Measurements from ENCODE around the gene OR2T33. TPM values are rescaled to one million over a fixed set of nuclear protein-coding genes. Genes with fewer than 3 reads are reported as not detected.

Gene OR2T33
- total and polyA plus RNA-seq, 9 of the 15 experiments (the other 6 are each of a cell fraction or from before 2014, with no cell fraction given): 0.06 to 0.41 (median 0.27) TPM; not detected in 6

GRCh38 chr1:248225537-248225936, 52.2 kb downstream of the OR2T33 start:
- Histone ChIP-seq H3K27me3 (ENCODE audit: control insufficient read depth in 2 of 2, insufficient read depth in 2 of 2, low read length in 2 of 2) (no peaks in the 10 kb centered on the region), H3K9me3 (replicated peaks; ENCODE audit: control insufficient read depth, insufficient read depth, low read depth, low read length) (peaks cover 7% of the 10 kb centered on the region; the same call in 1 of the 2 replicates), H3K4me3 (no peak overlapping the region), H3K9me1 (ENCODE audit: control insufficient read depth, insufficient read depth, low read length) (no peaks in the 10 kb centered on the region), H4K20me1 (replicated peaks; ENCODE audit: control insufficient read depth, insufficient read depth, low read length) (no peaks in the 10 kb centered on the region), H3K79me2 (ENCODE audit: control insufficient read depth, insufficient read depth, low read length) (no peaks in the 10 kb centered on the region), H3K4me1 (replicated peaks in 1 of 2; ENCODE audit: control insufficient read depth in 2 of 2, insufficient read depth in 2 of 2, low read length in 2 of 2) (no peaks in the 10 kb centered on the region), H3K36me3 (ENCODE audit: control insufficient read depth, insufficient read depth, low read length) (no peaks in the 10 kb centered on the region), H3K4me2 (ENCODE audit: insufficient read depth, low read length) (no peak overlapping the region), H3K9ac (ENCODE audit: insufficient read depth in 1 of 2, low read depth in 2 of 2, low read length in 2 of 2) (no peak overlapping the region), H3K27ac (ENCODE audit: extremely low read depth, low read depth, low read length) (no peak overlapping the region), H2AFZ (ENCODE audit: low read depth, low read length) (no peak overlapping the region)
- DNase-seq (ENCODE audit: extremely low read depth in 1 of 4, low spot score in 3 of 4): no peak
- CTCF ChIA-PET (ENCODE audit: low intra/inter-chr PET ratio): no interaction called here
- POLR2A ChIA-PET: no interaction called here
- no TSS peak for BruUV-seq (replicated peaks)
- TF ChIP-seq NRF1 (conservative IDR thresholded peaks at IDR 0.05 in 1 of 2, IDR thresholded peaks at IDR 0.05 in 1 of 2): no peak
- TF ChIP-seq FOXJ2 (tag; IDR thresholded peaks at IDR 0.05): no peak
- no peak for TF ChIP-seq KDM5B (IDR thresholded peaks at IDR 0.05; ENCODE audit: insufficient replicate concordance, low read depth, low read length)
- TF ChIP-seq MCM5 (IDR thresholded peaks at IDR 0.05; ENCODE audit: low read depth): no peak
- TF ChIP-seq, protein P1, sequence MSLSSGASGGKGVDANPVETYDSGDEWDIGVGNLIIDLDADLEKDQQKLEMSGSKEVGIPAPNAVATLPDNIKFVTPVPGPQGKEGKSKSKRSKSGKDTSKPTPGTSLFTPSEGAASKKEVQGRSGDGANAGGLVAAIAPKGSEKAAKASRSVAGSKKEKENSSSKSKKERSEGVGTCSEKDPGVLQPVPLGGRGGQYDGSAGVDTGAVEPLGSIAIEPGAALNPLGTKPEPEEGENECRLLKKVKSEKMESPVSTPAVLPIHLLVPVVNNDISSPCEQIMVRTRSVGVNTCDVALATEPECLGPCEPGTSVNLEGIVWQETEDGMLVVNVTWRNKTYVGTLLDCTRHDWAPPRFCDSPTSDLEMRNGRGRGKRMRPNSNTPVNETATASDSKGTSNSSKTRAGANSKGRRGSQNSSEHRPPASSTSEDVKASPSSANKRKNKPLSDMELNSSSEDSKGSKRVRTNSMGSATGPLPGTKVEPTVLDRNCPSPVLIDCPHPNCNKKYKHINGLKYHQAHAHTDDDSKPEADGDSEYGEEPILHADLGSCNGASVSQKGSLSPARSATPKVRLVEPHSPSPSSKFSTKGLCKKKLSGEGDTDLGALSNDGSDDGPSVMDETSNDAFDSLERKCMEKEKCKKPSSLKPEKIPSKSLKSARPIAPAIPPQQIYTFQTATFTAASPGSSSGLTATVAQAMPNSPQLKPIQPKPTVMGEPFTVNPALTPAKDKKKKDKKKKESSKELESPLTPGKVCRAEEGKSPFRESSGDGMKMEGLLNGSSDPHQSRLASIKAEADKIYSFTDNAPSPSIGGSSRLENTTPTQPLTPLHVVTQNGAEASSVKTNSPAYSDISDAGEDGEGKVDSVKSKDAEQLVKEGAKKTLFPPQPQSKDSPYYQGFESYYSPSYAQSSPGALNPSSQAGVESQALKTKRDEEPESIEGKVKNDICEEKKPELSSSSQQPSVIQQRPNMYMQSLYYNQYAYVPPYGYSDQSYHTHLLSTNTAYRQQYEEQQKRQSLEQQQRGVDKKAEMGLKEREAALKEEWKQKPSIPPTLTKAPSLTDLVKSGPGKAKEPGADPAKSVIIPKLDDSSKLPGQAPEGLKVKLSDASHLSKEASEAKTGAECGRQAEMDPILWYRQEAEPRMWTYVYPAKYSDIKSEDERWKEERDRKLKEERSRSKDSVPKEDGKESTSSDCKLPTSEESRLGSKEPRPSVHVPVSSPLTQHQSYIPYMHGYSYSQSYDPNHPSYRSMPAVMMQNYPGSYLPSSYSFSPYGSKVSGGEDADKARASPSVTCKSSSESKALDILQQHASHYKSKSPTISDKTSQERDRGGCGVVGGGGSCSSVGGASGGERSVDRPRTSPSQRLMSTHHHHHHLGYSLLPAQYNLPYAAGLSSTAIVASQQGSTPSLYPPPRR (CRISPR knock-in tag; IDR thresholded peaks at IDR 0.05; ENCODE audit: borderline replicate concordance): no peak
- no peak for TF ChIP-seq TGIF2 (CRISPR knock-in tag; IDR thresholded peaks at IDR 0.05)
- TF ChIP-seq ETV6 (IDR thresholded peaks at IDR 0.05; ENCODE audit: borderline replicate concordance in 1 of 2, low read depth in 2 of 2, low read length in 1 of 2): no peak
- TF ChIP-seq ETV6 (CRISPR knock-in tag; IDR thresholded peaks at IDR 0.05; ENCODE audit: borderline replicate concordance): no peak
- TF ChIP-seq CREM (IDR thresholded peaks at IDR 0.05; ENCODE audit: low read depth): no peak
- TF ChIP-seq KLF10 (CRISPR knock-in tag; IDR thresholded peaks at IDR 0.05): no peak
- no peak for TF ChIP-seq PTRF (tag; IDR thresholded peaks at IDR 0.05)
- TF ChIP-seq ZNF121 (CRISPR knock-in tag; conservative IDR thresholded peaks at IDR 0.05): no peak
- WGBS (ENCODE audit: insufficient coverage, low coverage, missing lambda C conversion rate): 0% methylated on average over 1 of the region's 1 CpG
- no peak for FAIRE-seq
- no peak for ATAC-seq
- intact Hi-C loops (cut with micrococcal nuclease): no loop called here
- in situ Hi-C loops (cut with MboI): no loop called here

All from K562 (cell line).